Measurements from ENCODE around the gene TREM1.

DNA sequence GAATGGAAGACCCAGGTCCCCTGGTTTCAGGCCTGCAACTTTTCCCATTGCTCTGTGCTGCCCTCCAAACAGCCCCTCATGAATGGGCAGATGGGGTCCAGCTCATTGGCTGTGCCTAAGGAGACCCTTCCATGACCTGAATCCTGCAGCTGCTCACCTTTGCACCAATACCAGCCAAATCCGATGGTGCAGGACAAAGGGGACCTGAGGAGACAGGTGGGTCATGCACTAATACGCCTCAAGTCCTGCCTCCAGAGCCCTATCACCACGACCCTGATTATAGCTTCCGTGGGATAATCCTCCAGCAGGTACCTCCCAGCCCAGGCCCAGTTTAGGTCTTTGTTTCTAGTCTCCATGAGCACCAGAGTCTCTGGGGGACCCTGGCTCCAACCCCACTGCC, 16.8 kb downstream of the TREM1 start:
- no peak for TF ChIP-seq POLR2A (IDR thresholded peaks at IDR 0.05)
- TF ChIP-seq CTCF (IDR thresholded peaks at IDR 0.05): no peak
